Esophagus squamous epithelium (tissue), 5 donors: ENCODE results near the gene COBLL1. TPM values are rescaled to one million over a fixed set of nuclear protein-coding genes. Genes with fewer than 3 reads are reported as not detected.

ENCODE experiments used
- DNase-seq: peaks from one replicate; lab custom pipeline; 2025; lab: John Stamatoyannopoulos, UW
- H3K27ac ChIP-seq, 4 donors: fragments of 200-600 bp; sonication (generic); one replicate each; pipeline ENCODE4 v1.5.1; 2016 to 2019; ENCODE audit warnings: mild to moderate bottlenecking in 1 of 4
- H3K27me3 ChIP-seq, 4 donors: fragments of 200-600 bp; sonication (generic); 1 replicate in 3 of 4; 2 replicates in 1 of 4; pipeline versions ENCODE4 v1.5.1 to v1.6.0; 2017 to 2021; ENCODE audit warnings: antibody characterized with exemption in 1 of 4
- H3K36me3 ChIP-seq, 3 donors: fragments of 200-600 bp; sonication (generic); one replicate each; pipeline ENCODE4 v1.5.1; 2016 to 2019
- H3K4me1 ChIP-seq, 3 donors: fragments of 200-600 bp; sonication (generic); one replicate each; pipeline ENCODE4 v1.5.1; 2017 to 2019
- H3K4me3 ChIP-seq, 4 donors: fragments of 200-600 bp; sonication (generic); 1 replicate in 3 of 4; 2 replicates in 1 of 4; pipeline ENCODE4 v1.5.1; 2016 to 2019; ENCODE audit warnings: mild to moderate bottlenecking in 2 of 4, moderate library complexity in 1 of 4
- H3K9me3 ChIP-seq, 3 donors: fragments of 200-600 bp; sonication (generic); one replicate each; pipeline ENCODE4 v1.5.1; 2016 to 2019
- CTCF ChIP-seq, 6 experiments: fragments of 450-650 bp in 4 of 6; fragments of 200-600 bp in 2 of 6; sonication (generic) in 2 of 6; IDR thresholded peaks; one replicate each; pipeline ENCODE4 v1.5.1; 2016 to 2019; ENCODE audit warnings: antibody characterized with exemption in 6 of 6, mild to moderate bottlenecking in 4 of 6, moderate library complexity in 4 of 6
- POLR2A ChIP-seq, 4 donors: fragments of 450-650 bp; IDR thresholded peaks; one replicate each; pipeline ENCODE4 v1.6.1; 2017; ENCODE audit warnings: antibody characterized with exemption in 4 of 4, mild to moderate bottlenecking in 4 of 4, moderate library complexity in 3 of 4
- WGBS, 2 donors: methylation state at CpG; one replicate each; pipeline ENCODE4 v1.1.5; 2018; 5-methylcytosine and 5-hydroxymethylcytosine counted together
- intact Hi-C: fragments of 100-400 bp; cut with DNase I; formaldehyde crosslinking; loops from one replicate; pipeline ENCODE4 v1.15.0; 2022
- total RNA-seq, 4 donors: library from RNA; depleted of rRNA; stranded (reverse); fragments of >200 nt; gene quantifications; one replicate each; pipeline ENCODE4 v1.1.0, GENCODE V29; 2016
- donor health status: DM: yes; HTN: yes; CAD: no.

The COBLL1 gene
- total RNA-seq, 4 donors from 2014 or later: 35.4 to 88.9 (median 71.4) TPM

- Histone ChIP-seq H3K27ac (peak overlapping the region; percentile 95 to 98 (median 96)), H3K4me3 (peak overlapping the region; percentile 67 to 94 (median 81)), H3K4me1 (peaks cover 13 to 74% (median 15%) of the 10 kb centered on the region in 3 donors), H3K9me3 (no peaks in the 10 kb centered on the region), H3K27me3 (peaks cover 0 to 4% (median 0%) of the 10 kb centered on the region in 4 donors), H3K36me3 (no peaks in the 10 kb centered on the region)
- intact Hi-C loops: loop anchor here (5.0 kb wide), 1 partner anchor 77 kb away; no protein-coding TSS in a partner anchor
- 0 to 3% methylated on average over 8 to 11 of the region's 12 CpGs for WGBS, 2 donors
- no peak for DNase-seq
- TF ChIP-seq CTCF (IDR thresholded peaks at IDR 0.05) (no peak), POLR2A (IDR thresholded peaks at IDR 0.05) (peak in 1 of 4 donors; percentile 31)
Observed at GRCh38 chr2:164840458-164840929, 1.1 kb downstream of the COBLL1 start.

- no peaks in the 10 kb centered on the region for H3K36me3 ChIP-seq
- peaks cover 0 to 4% (median 0%) of the 10 kb centered on the region in 4 donors for H3K27me3 ChIP-seq
- intact Hi-C loops: loop anchor here (5.0 kb wide), 1 partner anchor 77 kb away; no protein-coding TSS in a partner anchor
- H3K4me3 ChIP-seq: peak overlapping the region; percentile 67 to 94 (median 81)
- no peak for TF ChIP-seq POLR2A (IDR thresholded peaks at IDR 0.05)
- TF ChIP-seq CTCF (IDR thresholded peaks at IDR 0.05): no peak
- WGBS, 2 donors: 5 to 6% methylated on average over 8 of the region's 8 CpGs
- H3K9me3 ChIP-seq: no peaks in the 10 kb centered on the region
- DNase-seq: no peak
- H3K4me1 ChIP-seq: peaks cover 13 to 78% (median 15%) of the 10 kb centered on the region in 3 donors
- peak overlapping the region; percentile 95 to 98 (median 96) for H3K27ac ChIP-seq
Observed at GRCh38 chr2:164839914-164840457, 1.6 kb downstream of the COBLL1 start.

- H3K4me3 ChIP-seq: peak overlapping the region in 1 of 4 donors; percentile 94
- no peaks in the 10 kb centered on the region for H3K36me3 ChIP-seq
- no peak for DNase-seq
- TF ChIP-seq POLR2A (IDR thresholded peaks at IDR 0.05) (no peak), CTCF (IDR thresholded peaks at IDR 0.05) (no peak)
- peaks cover 9 to 61% (median 10%) of the 10 kb centered on the region in 3 donors for H3K4me1 ChIP-seq
- 74 to 87% methylated on average over 3 of the region's 3 CpGs for whole genome bisulfite sequencing, 2 donors
- H3K27me3 ChIP-seq: peaks cover 0 to 4% (median 0%) of the 10 kb centered on the region in 4 donors
- H3K9me3 ChIP-seq: no peaks in the 10 kb centered on the region
- intact Hi-C loops: no loop called here
- peak overlapping the region in 3 of 4 donors; percentile 49 to 97 (median 95) for H3K27ac ChIP-seq
Observed at GRCh38 chr2:164837807-164838206, 3.8 kb downstream of the COBLL1 start.

GRCh38 chr2:164836907-164837306, 4.7 kb downstream of the COBLL1 start:
- peaks cover 0 to 4% (median 0%) of the 10 kb centered on the region in 4 donors for H3K27me3 ChIP-seq
- H3K4me3 ChIP-seq: no peak overlapping the region
- peaks cover 8 to 55% (median 10%) of the 10 kb centered on the region in 3 donors for H3K4me1 ChIP-seq
- no peak for DNase-seq
- H3K27ac ChIP-seq: peak overlapping the region in 3 of 4 donors; percentile 29 to 97 (median 95)
- intact Hi-C loops: no loop called here
- 45 to 51% methylated on average over 3 of the region's 3 CpGs for WGBS, 2 donors
- TF ChIP-seq CTCF (IDR thresholded peaks at IDR 0.05): no peak
- H3K36me3 ChIP-seq: no peaks in the 10 kb centered on the region
- no peaks in the 10 kb centered on the region for H3K9me3 ChIP-seq

- no peaks in the 10 kb centered on the region for H3K36me3 ChIP-seq
- no peak overlapping the region for H3K4me3 ChIP-seq
- H3K4me1 ChIP-seq: peaks cover 8 to 68% (median 10%) of the 10 kb centered on the region in 3 donors
- TF ChIP-seq POLR2A (IDR thresholded peaks at IDR 0.05) (no peak), CTCF (IDR thresholded peaks at IDR 0.05) (no peak)
- peak overlapping the region in 1 of 4 donors; percentile 37 for H3K27ac ChIP-seq
- no peaks in the 10 kb centered on the region for H3K9me3 ChIP-seq
- no peaks in the 10 kb centered on the region for H3K27me3 ChIP-seq
- no peak for DNase-seq
- intact Hi-C loops: no loop called here
Observed at GRCh38 chr2:164835302-164835701, 6.3 kb downstream of the COBLL1 start.
